ENCODE results near the gene SLCO3A1.

DNA sequence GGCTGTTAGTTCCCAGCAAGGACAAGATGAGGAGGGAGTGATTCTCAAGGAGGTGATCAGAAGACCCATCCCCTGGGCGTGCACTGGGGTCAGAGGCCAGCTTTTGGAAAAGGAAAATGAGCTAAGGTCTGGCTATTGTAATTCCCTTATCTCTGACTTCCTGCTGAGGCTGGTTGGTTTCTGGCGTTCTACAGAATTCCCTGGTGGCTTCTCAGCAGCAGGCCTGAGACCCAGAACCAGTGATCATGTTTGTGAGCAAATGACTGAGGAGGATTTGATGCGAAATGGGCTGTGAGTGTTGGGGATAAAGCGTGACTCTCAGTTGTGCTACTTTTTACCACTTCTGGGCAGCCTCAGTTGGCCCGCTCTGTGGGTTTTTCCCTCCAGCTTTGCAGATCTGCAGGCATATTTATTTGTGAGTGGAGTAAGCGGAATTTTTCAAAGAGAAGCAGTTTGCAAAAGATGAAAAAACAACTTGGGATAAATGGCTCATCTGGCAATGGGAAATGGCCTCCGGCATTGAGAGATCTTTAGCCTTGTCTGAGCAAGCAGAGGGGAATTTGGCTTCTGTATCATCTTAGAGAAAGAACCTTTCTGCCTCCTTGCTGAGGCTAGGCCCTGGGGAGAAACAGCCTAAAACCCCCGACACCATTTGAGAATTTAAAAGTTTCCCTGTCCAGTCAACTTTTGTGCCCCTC, 102.7 kb downstream of the SLCO3A1 start:
- TF ChIP-seq ZSCAN30 (tag by site-specific recombination; IDR thresholded peaks at IDR 0.05) (no peak), CTCF (tag by site-specific recombination; IDR thresholded peaks at IDR 0.05) (no peak), ZNF10 (tag by site-specific recombination; IDR thresholded peaks at IDR 0.05) (no peak)
